Spinal cord (tissue), 10 donors: Measurements from ENCODE around the gene LY6G6F. TPM values are rescaled to one million over a fixed set of nuclear protein-coding genes. Genes with fewer than 3 reads are reported as not detected.

Source experiments
- DNase-seq, 6 donors: peaks; one replicate each; pipeline versions ENCODE4 v3.0.0 to v3.0.0-alpha.2; 2013 to 2015; ENCODE audit warnings: low spot score in 6 of 6, low read depth in 4 of 6
- H3K27ac ChIP-seq: one replicate; pipeline ENCODE4 v1.5.1; 2013; ENCODE audit warnings: low read depth, low read length, control low read depth
- H3K27me3 ChIP-seq: one replicate; pipeline ENCODE4 v1.6.1; 2013; ENCODE audit warnings: low read length; ENCODE audit not compliant: control insufficient read depth, insufficient read depth
- H3K36me3 ChIP-seq: one replicate; pipeline ENCODE4 v1.6.1; 2013; ENCODE audit warnings: low read length; ENCODE audit not compliant: control insufficient read depth, insufficient read depth
- H3K4me1 ChIP-seq: one replicate; pipeline ENCODE4 v1.6.1; 2013; ENCODE audit warnings: low read length; ENCODE audit not compliant: control insufficient read depth, insufficient read depth
- H3K4me3 ChIP-seq: one replicate; pipeline ENCODE4 v1.5.1; 2013; ENCODE audit warnings: low read depth, low read length, control low read depth
- H3K9me3 ChIP-seq: one replicate; pipeline ENCODE4 v1.6.1; 2013; ENCODE audit warnings: low read length; ENCODE audit not compliant: control insufficient read depth, insufficient read depth
- WGBS: methylation state at CpG from one replicate; pipeline ENCODE4 v1.1.5; 2013; ENCODE audit warnings: missing lambda C conversion rate; ENCODE audit not compliant: insufficient coverage; 5-methylcytosine and 5-hydroxymethylcytosine counted together
- polyA plus RNA-seq, 2 donors: library from polyadenylated mRNA; unstranded; fragments of 120-200 nt; gene quantifications; one replicate each; pipeline ENCODE4 v1.2.1, GENCODE V29; 2013; ENCODE audit not compliant: insufficient read length in 2 of 2
- total RNA-seq, 2 donors: library from RNA; depleted of rRNA in 1 of 2; stranded (reverse); fragments of 120-200 nt in 1 of 2; fragments of >200 nt in 1 of 2; gene quantifications; one replicate each; pipeline versions ENCODE4 v1.2.3 to v1.2.4, GENCODE V29; 2013 to 2014
- donor health status: healthy.

The LY6G6F gene
- total and polyA plus RNA-seq, 4 donors: 0.27 to 0.30 TPM; not detected in 2

DNA sequence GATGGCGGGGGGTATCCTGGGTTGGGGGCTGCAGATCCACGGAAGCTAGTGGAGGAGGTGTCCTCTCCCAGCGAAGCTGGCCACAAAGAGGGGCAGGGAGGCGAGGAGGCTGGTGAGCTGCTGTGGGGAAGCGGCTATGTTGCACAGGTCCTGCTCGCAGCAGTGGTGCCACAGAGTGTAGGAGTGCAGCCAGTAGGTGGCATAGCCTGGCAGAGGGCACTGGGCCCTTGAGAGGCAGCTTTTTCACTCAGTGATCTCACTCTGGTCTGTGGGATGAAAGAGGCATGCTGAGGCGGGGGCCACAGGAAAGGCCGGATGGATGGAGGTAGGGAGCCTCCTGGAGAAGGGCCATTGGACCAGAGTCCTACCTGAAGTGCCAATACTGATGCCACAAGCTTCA, 5.6 kb downstream of the LY6G6F start:
- H3K36me3 ChIP-seq: no peaks in the 10 kb centered on the region
- 93% methylated on average over 8 of the region's 8 CpGs for WGBS
- H3K4me1 ChIP-seq: peaks cover 20% of the 10 kb centered on the region
- no peaks in the 10 kb centered on the region for H3K9me3 ChIP-seq
- no peak for DNase-seq
- no peak overlapping the region for H3K4me3 ChIP-seq
- no peak overlapping the region for H3K27ac ChIP-seq
- no peaks in the 10 kb centered on the region for H3K27me3 ChIP-seq

DNA sequence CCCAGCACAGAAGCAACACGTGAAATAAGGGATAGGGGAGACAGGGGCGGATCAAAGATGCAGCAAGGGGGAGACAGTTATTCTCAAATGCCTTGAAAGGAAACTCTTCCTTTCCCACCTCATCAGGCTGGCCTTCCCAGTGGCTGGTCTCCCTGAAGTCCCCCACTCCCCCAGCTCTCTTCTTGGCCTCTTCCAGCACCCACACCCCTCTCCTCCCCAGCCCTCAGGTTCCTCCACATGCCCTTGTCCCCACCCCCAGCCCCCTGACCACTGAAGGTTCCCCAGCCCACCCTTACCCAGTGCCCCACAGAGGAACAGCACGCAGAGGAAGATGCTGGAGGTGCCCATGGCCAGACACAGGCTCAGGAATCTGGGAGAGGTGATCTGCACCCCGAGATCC, 6.8 kb downstream of the LY6G6F start:
- no peak for DNase-seq
- Histone ChIP-seq H3K27me3 (no peaks in the 10 kb centered on the region), H3K36me3 (no peaks in the 10 kb centered on the region), H3K27ac (peak overlapping the region; percentile 81), H3K9me3 (no peaks in the 10 kb centered on the region), H3K4me1 (peaks cover 23% of the 10 kb centered on the region), H3K4me3 (no peak overlapping the region)
- no CpG with 5 or more reads among the region's 4 CpGs for WGBS

GRCh38 chr6:31713991-31714684, 7.5 kb downstream of the LY6G6F start:
- no peaks in the 10 kb centered on the region for H3K36me3 ChIP-seq
- 12% methylated on average over 4 of the region's 5 CpGs for WGBS
- H3K27ac ChIP-seq: peak overlapping the region; percentile 81
- no peaks in the 10 kb centered on the region for H3K27me3 ChIP-seq
- peak in 2 of 6 donors; percentile 49 to 85 for DNase-seq
- peaks cover 23% of the 10 kb centered on the region for H3K4me1 ChIP-seq
- no peak overlapping the region for H3K4me3 ChIP-seq
- H3K9me3 ChIP-seq: no peaks in the 10 kb centered on the region

GRCh38 chr6:31715022-31715958, 8.6 kb downstream of the LY6G6F start, which contains the start of gene LY6G6D:
Gene LY6G6D (plus strand): TSS chr6:31715348. CDS start chr6:31715356, 8 bp downstream.
- peak in 1 of 6 donors; percentile 82 for DNase-seq
- no peaks in the 10 kb centered on the region for H3K36me3 ChIP-seq
- WGBS: 29% methylated on average over 13 of the region's 16 CpGs
- peak within 1 kb of the TSS; percentile 81 for H3K27ac ChIP-seq
- peaks cover 23% of the 10 kb centered on the region for H3K4me1 ChIP-seq
- H3K9me3 ChIP-seq: no peaks in the 10 kb centered on the region
- H3K4me3 ChIP-seq: no peak within 1 kb of the TSS
- no peaks in the 10 kb centered on the region for H3K27me3 ChIP-seq

- 44% methylated on average over 8 of the region's 10 CpGs for WGBS
- Histone ChIP-seq H3K36me3 (no peaks in the 10 kb centered on the region), H3K4me1 (peaks cover 23% of the 10 kb centered on the region), H3K9me3 (no peaks in the 10 kb centered on the region), H3K27ac (no peak overlapping the region), H3K4me3 (no peak overlapping the region), H3K27me3 (no peaks in the 10 kb centered on the region)
- DNase-seq: peak in 1 of 6 donors; percentile 42
These were observed 11.0 kb downstream of the LY6G6F start for GRCh38 chr6:31717499-31718222.

GRCh38 chr6:31718265-31718664, 11.6 kb downstream of the LY6G6F start:
- WGBS: no CpG with 5 or more reads among the region's 1 CpG
- Histone ChIP-seq H3K4me1 (peaks cover 23% of the 10 kb centered on the region), H3K9me3 (no peaks in the 10 kb centered on the region), H3K27ac (no peak overlapping the region), H3K4me3 (no peak overlapping the region), H3K27me3 (no peaks in the 10 kb centered on the region), H3K36me3 (peaks cover 2% of the 10 kb centered on the region)
- no peak for DNase-seq

DNA sequence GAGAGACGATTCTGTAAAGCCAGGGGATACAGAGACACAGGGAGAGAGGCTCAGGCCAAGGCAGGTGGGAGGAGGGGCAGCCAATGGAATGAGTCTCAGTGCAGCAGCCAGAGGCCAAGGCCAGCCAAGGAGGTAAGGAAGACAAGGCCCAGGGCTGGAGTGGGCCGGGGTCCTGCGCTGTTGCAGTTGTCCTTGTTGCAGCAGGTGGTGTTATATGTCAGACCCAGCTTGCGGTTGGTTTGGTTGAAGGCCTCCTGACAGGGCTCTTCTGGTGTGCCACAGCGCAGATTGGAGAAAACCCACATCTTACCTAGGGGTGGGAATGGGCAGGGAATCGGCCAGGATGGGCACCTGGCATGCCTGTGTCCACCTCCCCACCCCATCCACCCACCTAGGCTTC, 12.3 kb downstream of the LY6G6F start:
- no peak overlapping the region for H3K4me3 ChIP-seq
- H3K27me3 ChIP-seq: no peaks in the 10 kb centered on the region
- H3K9me3 ChIP-seq: no peaks in the 10 kb centered on the region
- DNase-seq: no peak
- no peak overlapping the region for H3K27ac ChIP-seq
- 89% methylated on average over 5 of the region's 6 CpGs for WGBS
- peaks cover 9% of the 10 kb centered on the region for H3K36me3 ChIP-seq
- H3K4me1 ChIP-seq: peaks cover 17% of the 10 kb centered on the region

- H3K4me1 ChIP-seq: peaks cover 8% of the 10 kb centered on the region
These were observed 13.6 kb downstream of the LY6G6F start for GRCh38 chr6:31720196-31720770.

DNA sequence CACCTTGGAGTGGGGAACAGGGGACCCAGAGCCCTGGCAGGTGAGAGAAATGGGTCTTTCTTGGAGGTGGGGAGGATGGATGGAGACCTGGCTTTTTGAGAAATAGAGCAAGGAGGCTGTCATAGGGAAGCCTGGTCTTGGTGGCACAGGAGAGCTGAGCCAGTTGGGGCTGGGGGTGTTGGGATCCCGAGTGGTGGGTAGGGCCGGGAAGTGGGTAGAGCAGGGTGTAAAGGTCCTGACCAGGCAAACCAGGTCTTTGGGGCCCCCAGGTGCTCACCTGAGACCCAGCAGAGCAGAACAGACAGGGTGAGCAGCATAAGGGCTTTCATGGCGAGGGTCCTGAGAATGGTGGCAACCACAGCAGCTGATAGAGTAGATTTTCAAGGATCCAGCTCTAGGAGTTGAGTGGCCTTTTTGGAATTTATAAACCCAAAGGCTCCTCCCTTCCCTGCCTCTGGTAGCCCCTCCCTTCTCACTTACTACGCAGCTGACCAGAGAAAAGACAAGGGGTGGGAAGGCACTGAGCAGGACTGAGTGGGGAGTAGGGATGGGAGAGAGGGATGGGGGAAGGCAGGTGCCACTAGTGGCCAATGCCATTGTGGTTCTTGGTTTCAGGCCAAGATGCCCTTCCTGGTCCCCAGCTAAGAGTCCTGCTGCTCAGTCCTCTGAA, 14.8 kb downstream of the LY6G6F start, which contains the start of gene LY6G6C:
LY6G6C (minus strand) TSS at position 396 of the 670 bp plus-strand sequence; CDS start at position 329, 67 bp downstream.
- no peak for DNase-seq
- no peak within 1 kb of the TSS for H3K4me3 ChIP-seq
- no peak within 1 kb of the TSS for H3K27ac ChIP-seq
- 96% methylated on average over 3 of the region's 4 CpGs for whole genome bisulfite sequencing
- no peaks in the 10 kb centered on the region for H3K27me3 ChIP-seq
- peaks cover 32% of the 10 kb centered on the region for H3K36me3 ChIP-seq
- H3K4me1 ChIP-seq: peaks cover 3% of the 10 kb centered on the region
- no peaks in the 10 kb centered on the region for H3K9me3 ChIP-seq

More at GRCh38 chr6:31720196-31720770, 13.6 kb downstream of the LY6G6F start:
- no peaks in the 10 kb centered on the region for H3K27me3 ChIP-seq
- H3K36me3 ChIP-seq: peaks cover 21% of the 10 kb centered on the region
- H3K4me3 ChIP-seq: no peak overlapping the region
- DNase-seq: no peak
- no peaks in the 10 kb centered on the region for H3K9me3 ChIP-seq
- H3K27ac ChIP-seq: no peak overlapping the region
- WGBS: 94% methylated on average over 4 of the region's 5 CpGs
